AG09309 (cell line): ENCODE data around the gene PCK2.

Experiments used
- DNase-seq: peaks from one replicate; pipeline ENCODE4 v3.0.0-alpha.2; 2010; ENCODE audit warnings: low read depth
- H3K4me3 ChIP-seq: 2 replicates; pipeline ENCODE4 v1.5.1; 2011; ENCODE audit warnings: mild to moderate bottlenecking, low read depth, low read length, moderate library complexity; ENCODE audit not compliant: control insufficient read depth
- CTCF ChIP-seq: IDR thresholded peaks from 2 replicates; pipeline ENCODE4 v1.5.1; 2011; ENCODE audit warnings: mild to moderate bottlenecking, low read depth, low read length, inconsistent platforms; ENCODE audit not compliant: insufficient read depth, control insufficient read depth; ENCODE audit errors: missing control alignments

The PCK2 gene

GRCh38 chr14:24095271-24096068, 1.4 kb downstream of the PCK2 start:
- TF ChIP-seq CTCF: no peak
- DNase-seq: no peak
- H3K4me3 ChIP-seq: peak overlapping the region; percentile 64

- TF ChIP-seq CTCF: no peak
- no peak overlapping the region for H3K4me3 ChIP-seq
- DNase-seq: no peak
Measured at GRCh38 chr14:24096545-24097181, 2.6 kb downstream of the PCK2 start.

GRCh38 chr14:24098229-24098926, 4.3 kb downstream of the PCK2 start:
- DNase-seq: no peak
- H3K4me3 ChIP-seq: no peak overlapping the region
- TF ChIP-seq CTCF: no peak

- DNase-seq: no peak
- no peak for TF ChIP-seq CTCF
- no peak overlapping the region for H3K4me3 ChIP-seq
Measured at GRCh38 chr14:24098927-24099813, 5.1 kb downstream of the PCK2 start.

GRCh38 chr14:24100197-24100981, 6.3 kb downstream of the PCK2 start:
- TF ChIP-seq CTCF: no peak
- H3K4me3 ChIP-seq: no peak overlapping the region
- no peak for DNase-seq
